Panc1 (cell line): ENCODE measurements around the gene HCK. TPM values are rescaled to one million over a fixed set of nuclear protein-coding genes. Genes with fewer than 3 reads are reported as not detected.
"Not testable (repeated sequence)": the region's sequence is repeated elsewhere in the genome, so short reads cannot be mapped to it uniquely, and the experiment has no call there.

Experiments
- ATAC-seq: fragments of 200-7000 bp; cut with Tn5 transposase; 2 replicates; pipeline ENCODE4 v1.9.1; 2020; ENCODE audit warnings: mild to moderate bottlenecking, moderate library complexity
- BruUV-seq: library from RNA; stranded (reverse); fragments of 400-500 nt; replicated peaks from 2 replicates; lab custom pipeline; 2021; lab: Mats Ljungman, UMichigan
- CTCF ChIA-PET: fragments of 300-600 bp; sonication (Branson Sonifier 250); formaldehyde crosslinking; loops from one replicate; lab custom pipeline; 2022; ENCODE audit warnings: antibody characterized with exemption; lab: Charles Lee
- POLR2A ChIA-PET: fragments of 300-600 bp; sonication (Branson Sonifier 250); formaldehyde crosslinking; loops from one replicate; lab custom pipeline; 2022; ENCODE audit warnings: antibody characterized with exemption; lab: Charles Lee
- DNase-seq: peaks from one replicate; pipeline ENCODE4 v3.0.0-alpha.2; 2010; ENCODE audit warnings: low read depth, low spot score
- H3K27ac ChIP-seq: 2 replicates; pipeline ENCODE4 v1.5.1; 2011; ENCODE audit warnings: mild to moderate bottlenecking, low read length, inconsistent platforms
- H3K27me3 ChIP-seq: fragments of 200-500 bp; sonication (Bioruptor generic); 2 replicates; pipeline ENCODE4 v1.6.0; 2014; ENCODE audit warnings: low read length, inconsistent platforms; ENCODE audit not compliant: control insufficient read depth, insufficient read depth
- H3K36me3 ChIP-seq: fragments of 200-500 bp; sonication (Bioruptor generic); 2 replicates; pipeline ENCODE4 v1.5.1; 2014; ENCODE audit warnings: inconsistent platforms, mild to moderate bottlenecking, low read length, moderate library complexity; ENCODE audit not compliant: control insufficient read depth, insufficient read depth
- H3K4me1 ChIP-seq: 2 replicates; pipeline ENCODE4 v1.5.1; 2011; ENCODE audit warnings: inconsistent platforms, mild to moderate bottlenecking, low read length, moderate library complexity; ENCODE audit not compliant: control insufficient read depth, insufficient read depth
- H3K4me3 ChIP-seq, 2 experiments: 2 replicates each; pipeline ENCODE4 v1.5.1; 2011 to 2012; ENCODE audit warnings: low read depth in 2 of 2, low read length in 2 of 2, mild to moderate bottlenecking in 2 of 2, inconsistent platforms in 1 of 2, moderate library complexity in 1 of 2
- H3K9me3 ChIP-seq: fragments of 200-500 bp; sonication (Bioruptor generic); 2 replicates; pipeline ENCODE4 v1.5.1; 2014; ENCODE audit warnings: low read depth, mild to moderate bottlenecking, inconsistent platforms, low read length, moderate library complexity; ENCODE audit not compliant: control insufficient read depth, insufficient read depth
- POLR2AphosphoS5 ChIP-seq: IDR thresholded peaks from 2 replicates; pipeline ENCODE4 v1.6.1; 2012; ENCODE audit warnings: mild to moderate bottlenecking, low read depth, low read length, moderate library complexity
- SIN3A ChIP-seq: IDR thresholded peaks from 2 replicates; pipeline ENCODE4 v1.6.1; 2012; ENCODE audit warnings: low read depth, mild to moderate bottlenecking, low read length, moderate library complexity, borderline replicate concordance; ENCODE audit not compliant: insufficient read depth
- TCF7L2 ChIP-seq: IDR thresholded peaks from 2 replicates; pipeline ENCODE4 v1.6.1; 2011; ENCODE audit warnings: mild to moderate bottlenecking, low read depth, low read length, inconsistent platforms
- in situ Hi-C: cut with HindIII; loops from 2 replicates; pipeline ENCODE4 v1.10.0; 2016; ENCODE audit warnings: low sequenced_read_pairs, low pct_unique_long_range_greater_than_20kb
- intact Hi-C: fragments of 100-400 bp; cut with micrococcal nuclease; formaldehyde crosslinking; loops from one replicate; pipeline ENCODE4 v1.10.0; 2022; ENCODE audit not compliant: unreplicated experiment
- total RNA-seq: library from RNA; stranded (reverse); gene quantifications from one replicate; pipeline ENCODE4 v1.2.1, GENCODE V29; 2021; ENCODE audit not compliant: unreplicated experiment
- TF ChIP-seq, protein P1 (sequence below): fragments of 450-650 bp; IDR thresholded peaks from 2 replicates; pipeline ENCODE4 v1.5.1; 2017; ENCODE audit warnings: mild to moderate bottlenecking
- TF ChIP-seq, protein P2 (sequence below), 2 experiments: IDR thresholded peaks; 2 replicates each; pipeline ENCODE4 v1.6.1; 2011 to 2012; ENCODE audit warnings: low read depth in 2 of 2, control low read depth in 1 of 2, low read length in 1 of 2, mild to moderate bottlenecking in 1 of 2, moderate library complexity in 1 of 2; ENCODE audit not compliant: insufficient read depth in 1 of 2

Gene HCK
- total RNA-seq, 1 experiment from 2014 or later: 0.98 TPM

GRCh38 chr20:32116796-32117195, 64.8 kb downstream of the HCK start:
- H3K9me3 ChIP-seq, intact Hi-C loops, DNase-seq, H3K4me3 ChIP-seq, ATAC-seq, H3K36me3 ChIP-seq, H3K27me3 ChIP-seq, in situ Hi-C loops, H3K27ac ChIP-seq, BruUV-seq: not testable (repeated sequence)
- H3K4me1 ChIP-seq: peaks cover 31% of the 10 kb centered on the region
- ChIA-PET CTCF (interaction anchor here (0.6 kb wide), 2 partner anchors 237 to 1172 kb away, joined by 5 to 7 read pairs; no protein-coding TSS in a partner anchor), POLR2A (interaction anchor here (0.6 kb wide), 2 partner anchors 99 to 342 kb away, joined by 4 to 12 read pairs; no protein-coding TSS in a partner anchor)

- in situ Hi-C loops, H3K27me3 ChIP-seq, H3K9me3 ChIP-seq, intact Hi-C loops, H3K4me3 ChIP-seq, H3K27ac ChIP-seq, DNase-seq, CTCF ChIA-PET, ATAC-seq, H3K36me3 ChIP-seq, BruUV-seq: not testable (repeated sequence)
- peaks cover 31% of the 10 kb centered on the region for H3K4me1 ChIP-seq
- POLR2A ChIA-PET: interaction anchor here (0.7 kb wide), 1 partner anchor 9 kb away, joined by 3 read pairs; the partner anchor contains the start of gene TM9SF4
Measured at GRCh38 chr20:32118427-32118826, 66.4 kb downstream of the HCK start.

- Histone ChIP-seq H3K27me3 (no peaks in the 10 kb centered on the region), H3K4me1 (peaks cover 26% of the 10 kb centered on the region), H3K9me3 (no peaks in the 10 kb centered on the region), H3K27ac (no peak overlapping the region), H3K4me3 (no peak overlapping the region), H3K36me3 (no peaks in the 10 kb centered on the region)
- DNase-seq: no peak
- ChIA-PET POLR2A (interaction anchor here (0.6 to 1.2 kb wide), 2 partner anchors 10 to 142 kb away, joined by 4 to 5 read pairs; partner anchors contain the start of gene TM9SF4), CTCF (no interaction called here)
- ATAC-seq: no peak
- TSS peak; percentile 21 for BruUV-seq
- in situ Hi-C loops (no loop called here), intact Hi-C loops (no loop called here)
- TF ChIP-seq, protein P1, sequence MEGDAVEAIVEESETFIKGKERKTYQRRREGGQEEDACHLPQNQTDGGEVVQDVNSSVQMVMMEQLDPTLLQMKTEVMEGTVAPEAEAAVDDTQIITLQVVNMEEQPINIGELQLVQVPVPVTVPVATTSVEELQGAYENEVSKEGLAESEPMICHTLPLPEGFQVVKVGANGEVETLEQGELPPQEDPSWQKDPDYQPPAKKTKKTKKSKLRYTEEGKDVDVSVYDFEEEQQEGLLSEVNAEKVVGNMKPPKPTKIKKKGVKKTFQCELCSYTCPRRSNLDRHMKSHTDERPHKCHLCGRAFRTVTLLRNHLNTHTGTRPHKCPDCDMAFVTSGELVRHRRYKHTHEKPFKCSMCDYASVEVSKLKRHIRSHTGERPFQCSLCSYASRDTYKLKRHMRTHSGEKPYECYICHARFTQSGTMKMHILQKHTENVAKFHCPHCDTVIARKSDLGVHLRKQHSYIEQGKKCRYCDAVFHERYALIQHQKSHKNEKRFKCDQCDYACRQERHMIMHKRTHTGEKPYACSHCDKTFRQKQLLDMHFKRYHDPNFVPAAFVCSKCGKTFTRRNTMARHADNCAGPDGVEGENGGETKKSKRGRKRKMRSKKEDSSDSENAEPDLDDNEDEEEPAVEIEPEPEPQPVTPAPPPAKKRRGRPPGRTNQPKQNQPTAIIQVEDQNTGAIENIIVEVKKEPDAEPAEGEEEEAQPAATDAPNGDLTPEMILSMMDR: no peak
- TF ChIP-seq POLR2AphosphoS5 (no peak), SIN3A (no peak), TCF7L2 (no peak)
- TF ChIP-seq, protein P2, sequence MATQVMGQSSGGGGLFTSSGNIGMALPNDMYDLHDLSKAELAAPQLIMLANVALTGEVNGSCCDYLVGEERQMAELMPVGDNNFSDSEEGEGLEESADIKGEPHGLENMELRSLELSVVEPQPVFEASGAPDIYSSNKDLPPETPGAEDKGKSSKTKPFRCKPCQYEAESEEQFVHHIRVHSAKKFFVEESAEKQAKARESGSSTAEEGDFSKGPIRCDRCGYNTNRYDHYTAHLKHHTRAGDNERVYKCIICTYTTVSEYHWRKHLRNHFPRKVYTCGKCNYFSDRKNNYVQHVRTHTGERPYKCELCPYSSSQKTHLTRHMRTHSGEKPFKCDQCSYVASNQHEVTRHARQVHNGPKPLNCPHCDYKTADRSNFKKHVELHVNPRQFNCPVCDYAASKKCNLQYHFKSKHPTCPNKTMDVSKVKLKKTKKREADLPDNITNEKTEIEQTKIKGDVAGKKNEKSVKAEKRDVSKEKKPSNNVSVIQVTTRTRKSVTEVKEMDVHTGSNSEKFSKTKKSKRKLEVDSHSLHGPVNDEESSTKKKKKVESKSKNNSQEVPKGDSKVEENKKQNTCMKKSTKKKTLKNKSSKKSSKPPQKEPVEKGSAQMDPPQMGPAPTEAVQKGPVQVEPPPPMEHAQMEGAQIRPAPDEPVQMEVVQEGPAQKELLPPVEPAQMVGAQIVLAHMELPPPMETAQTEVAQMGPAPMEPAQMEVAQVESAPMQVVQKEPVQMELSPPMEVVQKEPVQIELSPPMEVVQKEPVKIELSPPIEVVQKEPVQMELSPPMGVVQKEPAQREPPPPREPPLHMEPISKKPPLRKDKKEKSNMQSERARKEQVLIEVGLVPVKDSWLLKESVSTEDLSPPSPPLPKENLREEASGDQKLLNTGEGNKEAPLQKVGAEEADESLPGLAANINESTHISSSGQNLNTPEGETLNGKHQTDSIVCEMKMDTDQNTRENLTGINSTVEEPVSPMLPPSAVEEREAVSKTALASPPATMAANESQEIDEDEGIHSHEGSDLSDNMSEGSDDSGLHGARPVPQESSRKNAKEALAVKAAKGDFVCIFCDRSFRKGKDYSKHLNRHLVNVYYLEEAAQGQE (IDR thresholded peaks at IDR 0.05; ENCODE audit: insufficient read depth in 1 of 2, low read depth in 2 of 2, low read length in 1 of 2): no peak
Measured at GRCh38 chr20:32119734-32120133, 67.7 kb downstream of the HCK start.

- CTCF ChIA-PET: not testable (repeated sequence)
Measured at GRCh38 chr20:32121908-32122307, 69.9 kb downstream of the HCK start.

More at GRCh38 chr20:32121908-32122307, 69.9 kb downstream of the HCK start:
- ATAC-seq, H3K4me3 ChIP-seq, H3K27me3 ChIP-seq, DNase-seq, H3K36me3 ChIP-seq, H3K9me3 ChIP-seq, intact Hi-C loops, BruUV-seq, POLR2A ChIA-PET, H3K27ac ChIP-seq, in situ Hi-C loops: not testable (repeated sequence)
- H3K4me1 ChIP-seq: peaks cover 11% of the 10 kb centered on the region
